A549 (cell line): ENCODE results near the gene VSIG2. TPM values are rescaled to one million over a fixed set of nuclear protein-coding genes. Genes with fewer than 3 reads are reported as not detected.

Source experiments
- ATAC-seq, 2 experiments: fragments of 200-7000 bp in 1 of 2; fragments of >200 bp in 1 of 2; cut with Nextera tagmentation in 1 of 2; cut with Tn5 transposase in 1 of 2; 3 replicates each; pipeline versions ENCODE4 v1.8.0 to v1.9.1; 2018 to 2020; ENCODE audit warnings: mild to moderate bottlenecking in 1 of 2, moderate library complexity in 1 of 2
- CTCF ChIA-PET: fragments of 300-600 bp; sonication (Branson Sonifier 250); formaldehyde crosslinking; extraction: SDS; loops from one replicate; lab custom pipeline; 2021; ENCODE audit warnings: antibody characterized with exemption, inconsistent platforms; lab: Yijun Ruan, JAX
- POLR2A ChIA-PET: fragments of 350-600 bp; formaldehyde crosslinking; extraction: SDS; loops from one replicate; lab custom pipeline; 2021; ENCODE audit warnings: antibody characterized with exemption, inconsistent platforms; lab: Yijun Ruan, JAX
- DNase-seq, 2 experiments: peaks; one replicate each; pipeline versions ENCODE4 v3.0.0 to v3.0.0-alpha.2; 2011 to 2016; ENCODE audit warnings: low read depth in 1 of 2, low spot score in 1 of 2
- FAIRE-seq: peaks from 2 replicates; lab custom pipeline; 2011; peaks lifted over from hg19 to GRCh38; lab: Jason Lieb, UNC
- H3K27ac ChIP-seq, 2 experiments: fragments of >200 bp; sonication (Bioruptor Twin); formaldehyde crosslinking; 3 replicates each; pipeline ENCODE4 v1.5.1; 2016 to 2017
- H3K4me1 ChIP-seq: fragments of >200 bp; sonication (Bioruptor Twin); formaldehyde crosslinking; 3 replicates; pipeline ENCODE4 v1.6.1; 2016
- H3K4me2 ChIP-seq: fragments of >200 bp; sonication (Bioruptor Twin); formaldehyde crosslinking; 3 replicates; pipeline ENCODE4 v1.6.1; 2016
- H3K4me3 ChIP-seq: fragments of >200 bp; sonication (Bioruptor Twin); formaldehyde crosslinking; 3 replicates; pipeline ENCODE4 v1.5.1; 2016
- H3K9me3 ChIP-seq: fragments of >200 bp; sonication (Bioruptor Twin); formaldehyde crosslinking; 3 replicates; pipeline ENCODE4 v1.6.1; 2016
- CBX2 ChIP-seq: fragments of 200-600 bp; sonication (generic); IDR thresholded peaks from 2 replicates; pipeline ENCODE4 v1.6.1; 2016; ENCODE audit warnings: low read depth, mild to moderate bottlenecking, borderline replicate concordance
- EHMT2 ChIP-seq: fragments of 200-600 bp; sonication (generic); IDR thresholded peaks from 2 replicates; pipeline ENCODE4 v1.6.1; 2016; ENCODE audit warnings: antibody characterized with exemption, low read depth, mild to moderate bottlenecking, moderate library complexity
- FOSB ChIP-seq: fragments of 250-450 bp; sonication (Bioruptor Pico); IDR thresholded peaks from 2 replicates; pipeline ENCODE4 v1.5.0; 2020; ENCODE audit warnings: mild to moderate bottlenecking, moderate library complexity
- FOSL2 ChIP-seq, 2 experiments: fragments of 450-650 bp in 1 of 2; fragments of >200 bp in 1 of 2; sonication (Bioruptor Twin) in 1 of 2; formaldehyde crosslinking; IDR thresholded peaks; 2 replicates each; pipeline versions ENCODE4 v1.5.0 to v1.6.1; 2016 to 2020; ENCODE audit warnings: mild to moderate bottlenecking in 1 of 2, moderate library complexity in 1 of 2
- HEYL ChIP-seq: fragments of 250-450 bp; sonication (Bioruptor Pico); IDR thresholded peaks from 2 replicates; pipeline ENCODE4 v1.8.0; 2021; ENCODE audit warnings: mild to moderate bottlenecking, moderate library complexity
- HOXB5 ChIP-seq: fragments of 250-450 bp; sonication (Bioruptor Pico); IDR thresholded peaks from 2 replicates; pipeline ENCODE4 v1.5.0; 2020; ENCODE audit warnings: mild to moderate bottlenecking, moderate library complexity
- KDM1A ChIP-seq: fragments of 200-600 bp; sonication (generic); IDR thresholded peaks from 2 replicates; pipeline ENCODE4 v1.6.1; 2016; ENCODE audit warnings: low read depth, mild to moderate bottlenecking
- MAZ ChIP-seq: fragments of 150-350 bp; IDR thresholded peaks from 2 replicates; pipeline ENCODE4 v1.6.1; 2014; ENCODE audit warnings: antibody characterized with exemption, low read depth, low read length, borderline replicate concordance
- MYC ChIP-seq: IDR thresholded peaks from 2 replicates; pipeline ENCODE4 v1.6.1; 2012; ENCODE audit warnings: mild to moderate bottlenecking, inconsistent platforms, low read length, improper control_type of control experiment, borderline replicate concordance
- NPAS2 ChIP-seq: fragments of 250-450 bp; sonication (Bioruptor Pico); IDR thresholded peaks from 2 replicates; pipeline ENCODE4 v1.8.0; 2022; ENCODE audit warnings: mild to moderate bottlenecking, moderate library complexity, borderline replicate concordance
- NR3C1 ChIP-seq: fragments of >200 bp; sonication (Bioruptor Twin); formaldehyde crosslinking; IDR thresholded peaks from 3 replicates; pipeline ENCODE4 v1.6.1; 2017
- PHF8 ChIP-seq: fragments of 200-600 bp; sonication (generic); IDR thresholded peaks from 2 replicates; pipeline ENCODE4 v1.6.1; 2016; ENCODE audit warnings: low read depth, mild to moderate bottlenecking, antibody characterized with exemption, moderate library complexity, borderline replicate concordance
- POLR2A ChIP-seq: IDR thresholded peaks from 2 replicates; pipeline ENCODE4 v1.6.1; 2012; ENCODE audit warnings: mild to moderate bottlenecking, low read length
- RAD21 ChIP-seq, 2 experiments: fragments of >200 bp in 1 of 2; sonication (Bioruptor Twin) in 1 of 2; formaldehyde crosslinking in 1 of 2; IDR thresholded peaks in 1 of 2; conservative IDR thresholded peaks in 1 of 2; 2 replicates in 1 of 2; 3 replicates in 1 of 2; pipeline ENCODE4 v1.6.1; 2012 to 2018; ENCODE audit warnings: inconsistent platforms in 1 of 2
- RFX5 ChIP-seq: fragments of 450-650 bp; IDR thresholded peaks from 2 replicates; pipeline ENCODE4 v1.7.1; 2014; ENCODE audit warnings: antibody characterized with exemption, mild to moderate bottlenecking, moderate library complexity
- RNF2 ChIP-seq: fragments of 200-600 bp; sonication (generic); IDR thresholded peaks from 2 replicates; pipeline ENCODE4 v1.6.1; 2016; ENCODE audit warnings: low read depth, mild to moderate bottlenecking, antibody characterized with exemption, moderate library complexity, borderline replicate concordance
- ZFP36 ChIP-seq: fragments of 450-650 bp; IDR thresholded peaks from 2 replicates; pipeline ENCODE4 v1.6.1; 2014; ENCODE audit warnings: borderline replicate concordance; ENCODE audit not compliant: partially characterized antibody
- ZSCAN20 ChIP-seq: fragments of 250-450 bp; sonication (Bioruptor Pico); IDR thresholded peaks from 2 replicates; pipeline ENCODE4 v1.8.0; 2022; ENCODE audit warnings: mild to moderate bottlenecking, moderate library complexity
- WGBS: methylation state at CpG from one replicate; pipeline ENCODE4 v1.1.6; 2017; ENCODE audit errors: missing lambda C conversion rate; 5-methylcytosine and 5-hydroxymethylcytosine counted together
- polyA plus RNA-seq, 4 experiments: library from polyadenylated mRNA; depleted of rRNA in 3 of 4; stranded (reverse); fragments of >200 nt; fragmentation: RNase III in 1 of 4; extraction: RNeasy Plus Mini Kit Qiagen cat#74134 plus additional on column Dnase treatment in 1 of 4; gene quantifications; 2 replicates in 3 of 4; 3 replicates in 1 of 4; pipeline ENCODE4 v1.2.3, GENCODE V29; 2011 to 2017
- TF ChIP-seq, protein P1 (sequence below): IDR thresholded peaks from 2 replicates; pipeline ENCODE4 v1.6.1; 2012; ENCODE audit warnings: low read depth, borderline replicate concordance
- TF ChIP-seq, protein P2 (sequence below): IDR thresholded peaks from 2 replicates; pipeline ENCODE4 v1.6.1; 2012
- TF ChIP-seq, protein P3 (sequence below): fragments of 250-450 bp; sonication (Bioruptor Pico); IDR thresholded peaks from 2 replicates; pipeline ENCODE4 v1.5.0; 2021; ENCODE audit warnings: mild to moderate bottlenecking, moderate library complexity, borderline replicate concordance

VSIG2 gene
- polyA plus RNA-seq, 2 of the 4 experiments (the other 2 are of a cell fraction): not detected

DNA sequence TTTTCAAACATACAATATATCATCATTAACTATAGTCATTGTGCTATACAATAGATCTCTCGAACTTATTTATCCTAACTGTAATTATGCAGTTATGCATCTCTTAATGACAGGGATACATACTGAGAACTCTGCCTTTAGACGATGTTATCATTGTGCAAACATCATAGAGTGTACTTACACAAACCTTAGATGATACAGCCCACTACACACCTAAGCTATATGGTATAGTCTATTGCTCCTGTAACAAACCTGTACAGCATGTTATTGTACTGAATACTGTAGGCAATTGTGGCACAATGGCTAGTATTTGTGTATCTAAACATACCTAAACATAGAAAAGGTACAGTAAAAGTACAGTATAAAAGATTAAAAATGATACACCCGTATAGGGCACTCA, 39.7 kb downstream of the VSIG2 start:
- ATAC-seq (no peak), FAIRE-seq (no peak), DNase-seq (no peak)
- POLR2A ChIA-PET: no interaction called here
- H3K4me2 ChIP-seq: no peak overlapping the region
- 38% methylated on average over 3 of the region's 3 CpGs for WGBS
- H3K9me3 ChIP-seq: peaks cover 7% of the 10 kb centered on the region; the same call in 2 of the 3 replicates
- no peaks in the 10 kb centered on the region for H3K4me1 ChIP-seq
- CTCF ChIA-PET: no interaction called here
- TF ChIP-seq HOXB5 (CRISPR knock-in tag) (no peak), FOSB (CRISPR knock-in tag) (no peak), RNF2 (no peak), KDM1A (no peak), PHF8 (no peak), FOSL2 (IDR thresholded peaks at IDR 0.05) (no peak), FOSL2 (CRISPR knock-in tag; IDR thresholded peaks at IDR 0.05) (no peak)
- TF ChIP-seq, protein P1, sequence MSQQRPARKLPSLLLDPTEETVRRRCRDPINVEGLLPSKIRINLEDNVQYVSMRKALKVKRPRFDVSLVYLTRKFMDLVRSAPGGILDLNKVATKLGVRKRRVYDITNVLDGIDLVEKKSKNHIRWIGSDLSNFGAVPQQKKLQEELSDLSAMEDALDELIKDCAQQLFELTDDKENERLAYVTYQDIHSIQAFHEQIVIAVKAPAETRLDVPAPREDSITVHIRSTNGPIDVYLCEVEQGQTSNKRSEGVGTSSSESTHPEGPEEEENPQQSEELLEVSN: no peak
- no peak overlapping the region for H3K4me3 ChIP-seq
- H3K27ac ChIP-seq: no peak overlapping the region

DNA sequence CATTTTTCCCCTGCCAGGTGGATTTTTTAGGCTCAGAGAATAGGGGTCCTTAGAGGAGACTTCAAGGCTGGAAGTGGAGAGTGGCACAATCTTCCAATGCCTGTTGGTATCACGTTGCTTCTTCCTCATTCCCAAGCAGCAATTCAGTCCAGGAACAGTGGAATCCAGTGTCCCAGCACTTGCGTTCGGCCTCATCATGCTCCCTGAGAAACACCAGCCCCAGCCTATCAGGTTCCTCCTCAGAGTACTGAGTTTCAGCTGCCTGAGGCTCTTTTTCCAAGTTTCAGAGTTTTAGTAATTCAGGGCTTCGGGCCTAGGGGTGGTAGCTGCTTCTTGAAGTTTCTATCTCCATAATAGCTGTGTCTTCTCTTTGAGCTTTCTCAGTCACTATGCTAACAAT, 44.2 kb downstream of the VSIG2 start:
- ChIA-PET POLR2A (no interaction called here), CTCF (no interaction called here)
- no peak overlapping the region for H3K4me2 ChIP-seq
- DNase-seq: no peak
- no peak overlapping the region for H3K4me3 ChIP-seq
- no peak overlapping the region for H3K27ac ChIP-seq
- peaks cover 7% of the 10 kb centered on the region; the same call in 2 of the 3 replicates for H3K9me3 ChIP-seq
- H3K4me1 ChIP-seq: no peaks in the 10 kb centered on the region
- no peak for ATAC-seq
- TF ChIP-seq MYC (no peak), EHMT2 (no peak), ZSCAN20 (CRISPR knock-in tag) (no peak), MAZ (no peak), RFX5 (no peak), RNF2 (no peak), RAD21 (conservative IDR thresholded peaks at IDR 0.05 in 1 of 2, IDR thresholded peaks at IDR 0.05 in 1 of 2) (no peak), ZFP36 (no peak), HEYL (CRISPR knock-in tag) (no peak), NPAS2 (CRISPR knock-in tag) (no peak)
- WGBS: 32% methylated on average over 3 of the region's 4 CpGs
- FAIRE-seq: no peak

DNA sequence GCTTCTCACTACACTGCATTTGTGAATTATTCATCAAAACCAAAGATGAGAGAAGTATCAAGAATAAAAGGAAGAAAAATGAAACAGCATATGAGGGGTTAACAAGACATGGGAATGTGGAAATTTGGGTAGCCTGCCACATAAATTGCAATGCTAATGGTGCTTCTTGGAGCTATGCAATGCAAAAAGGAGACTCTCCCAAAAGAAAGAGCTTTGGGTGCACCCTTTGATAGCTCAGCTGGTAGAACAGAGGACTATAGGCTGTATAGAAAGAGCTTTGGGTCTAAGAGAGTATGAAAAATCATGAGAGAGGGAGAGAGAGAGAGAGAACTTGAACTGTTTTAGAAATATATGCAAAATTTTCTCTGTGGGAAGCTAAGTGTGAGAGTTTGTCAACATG, 52.0 kb downstream of the VSIG2 start:
- POLR2A ChIA-PET: no interaction called here
- no peak overlapping the region for H3K4me2 ChIP-seq
- no peak overlapping the region for H3K4me3 ChIP-seq
- FAIRE-seq (no peak), DNase-seq (no peak), ATAC-seq (no peak)
- H3K27ac ChIP-seq: no peak overlapping the region
- CTCF ChIA-PET: interaction anchor here (1.2 to 2.2 kb wide), 2 partner anchors 9 to 94 kb away, joined by 3 to 4 read pairs; no protein-coding TSS in a partner anchor
- no peak for TF ChIP-seq MAZ
- no peak for TF ChIP-seq NR3C1
- no peak for TF ChIP-seq CBX2
- TF ChIP-seq, protein P2, sequence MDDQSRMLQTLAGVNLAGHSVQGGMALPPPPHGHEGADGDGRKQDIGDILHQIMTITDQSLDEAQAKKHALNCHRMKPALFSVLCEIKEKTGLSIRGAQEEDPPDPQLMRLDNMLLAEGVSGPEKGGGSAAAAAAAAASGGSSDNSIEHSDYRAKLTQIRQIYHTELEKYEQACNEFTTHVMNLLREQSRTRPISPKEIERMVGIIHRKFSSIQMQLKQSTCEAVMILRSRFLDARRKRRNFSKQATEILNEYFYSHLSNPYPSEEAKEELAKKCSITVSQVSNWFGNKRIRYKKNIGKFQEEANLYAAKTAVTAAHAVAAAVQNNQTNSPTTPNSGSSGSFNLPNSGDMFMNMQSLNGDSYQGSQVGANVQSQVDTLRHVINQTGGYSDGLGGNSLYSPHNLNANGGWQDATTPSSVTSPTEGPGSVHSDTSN: no peak
- TF ChIP-seq, protein P3, sequence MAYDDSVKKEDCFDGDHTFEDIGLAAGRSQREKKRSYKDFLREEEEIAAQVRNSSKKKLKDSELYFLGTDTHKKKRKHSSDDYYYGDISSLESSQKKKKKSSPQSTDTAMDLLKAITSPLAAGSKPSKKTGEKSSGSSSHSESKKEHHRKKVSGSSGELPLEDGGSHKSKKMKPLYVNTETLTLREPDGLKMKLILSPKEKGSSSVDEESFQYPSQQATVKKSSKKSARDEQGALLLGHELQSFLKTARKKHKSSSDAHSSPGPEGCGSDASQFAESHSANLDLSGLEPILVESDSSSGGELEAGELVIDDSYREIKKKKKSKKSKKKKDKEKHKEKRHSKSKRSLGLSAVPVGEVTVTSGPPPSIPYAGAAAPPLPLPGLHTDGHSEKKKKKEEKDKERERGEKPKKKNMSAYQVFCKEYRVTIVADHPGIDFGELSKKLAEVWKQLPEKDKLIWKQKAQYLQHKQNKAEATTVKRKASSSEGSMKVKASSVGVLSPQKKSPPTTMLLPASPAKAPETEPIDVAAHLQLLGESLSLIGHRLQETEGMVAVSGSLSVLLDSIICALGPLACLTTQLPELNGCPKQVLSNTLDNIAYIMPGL (CRISPR knock-in tag): no peak
- no peak for TF ChIP-seq POLR2A
- no peaks in the 10 kb centered on the region for H3K4me1 ChIP-seq
- no peaks in the 10 kb centered on the region for H3K9me3 ChIP-seq
